ENCODE results near the gene YBX2.
A peak's percentile ranks its signal among the peaks of the same experiment; 100 is the strongest.

Gene YBX2

DNA sequence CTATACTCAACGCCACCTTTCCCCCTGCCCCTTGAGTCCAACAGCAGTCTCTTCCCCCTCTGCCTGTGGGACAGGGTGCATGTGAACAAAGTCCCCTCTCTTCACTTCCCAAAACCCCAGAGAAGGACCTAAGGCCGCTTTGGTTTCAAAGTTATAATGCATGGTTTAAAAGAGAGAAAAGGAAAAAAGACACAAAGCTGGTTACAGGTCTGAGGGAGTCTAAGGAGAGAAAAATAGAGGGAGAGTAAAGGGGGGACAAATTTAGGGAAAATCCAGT lies 51.0 kb downstream of the YBX2 start:
- TF ChIP-seq GATA1 (IDR thresholded peaks at IDR 0.05; ENCODE audit: low read depth, low read length) (no peak), POLR2A (IDR thresholded peaks at IDR 0.05; ENCODE audit: low read length) (no peak)
- no peak for DNase-seq

DNA sequence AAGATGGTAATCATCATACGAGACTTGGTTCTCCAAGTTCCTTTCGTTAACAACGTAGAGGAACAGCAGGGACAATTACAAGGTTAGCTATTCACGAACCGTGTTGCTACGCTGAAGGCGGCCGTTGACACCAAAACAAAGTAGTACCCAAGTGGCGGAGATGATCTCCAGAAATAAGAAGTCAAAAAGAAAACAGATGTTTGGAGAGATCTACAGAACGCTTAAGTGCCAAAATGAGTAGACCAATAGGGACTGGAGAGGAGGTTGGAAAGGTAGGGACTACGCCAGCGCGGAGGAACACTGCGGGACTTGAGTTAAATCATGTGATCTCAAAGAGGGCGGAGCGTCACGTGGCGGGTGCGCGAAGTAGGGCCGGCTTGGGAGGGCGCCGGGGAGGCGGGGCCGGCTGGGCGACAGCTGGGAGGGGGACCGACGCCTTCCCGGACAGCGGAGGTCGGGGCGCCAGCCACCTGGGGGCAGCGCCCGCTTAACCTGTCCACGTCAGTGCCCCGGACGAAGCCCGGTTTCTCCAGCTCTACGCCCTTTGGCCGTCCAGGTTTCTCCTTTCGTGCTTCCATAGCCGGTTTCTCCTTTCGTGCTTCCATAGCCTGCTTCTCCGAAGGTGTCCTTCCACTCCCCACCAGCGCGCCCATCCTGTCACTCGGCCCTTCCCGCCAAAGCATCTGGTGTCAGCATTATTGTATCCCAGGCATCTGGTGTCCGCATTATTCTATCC lies 51.6 kb downstream of the YBX2 start:
- TF ChIP-seq POLR2A (IDR thresholded peaks at IDR 0.05; ENCODE audit: low read length) (peak; percentile 64), GATA1 (IDR thresholded peaks at IDR 0.05; ENCODE audit: low read depth, low read length) (no peak)
- peak; percentile 98 to 99 for DNase-seq

DNA sequence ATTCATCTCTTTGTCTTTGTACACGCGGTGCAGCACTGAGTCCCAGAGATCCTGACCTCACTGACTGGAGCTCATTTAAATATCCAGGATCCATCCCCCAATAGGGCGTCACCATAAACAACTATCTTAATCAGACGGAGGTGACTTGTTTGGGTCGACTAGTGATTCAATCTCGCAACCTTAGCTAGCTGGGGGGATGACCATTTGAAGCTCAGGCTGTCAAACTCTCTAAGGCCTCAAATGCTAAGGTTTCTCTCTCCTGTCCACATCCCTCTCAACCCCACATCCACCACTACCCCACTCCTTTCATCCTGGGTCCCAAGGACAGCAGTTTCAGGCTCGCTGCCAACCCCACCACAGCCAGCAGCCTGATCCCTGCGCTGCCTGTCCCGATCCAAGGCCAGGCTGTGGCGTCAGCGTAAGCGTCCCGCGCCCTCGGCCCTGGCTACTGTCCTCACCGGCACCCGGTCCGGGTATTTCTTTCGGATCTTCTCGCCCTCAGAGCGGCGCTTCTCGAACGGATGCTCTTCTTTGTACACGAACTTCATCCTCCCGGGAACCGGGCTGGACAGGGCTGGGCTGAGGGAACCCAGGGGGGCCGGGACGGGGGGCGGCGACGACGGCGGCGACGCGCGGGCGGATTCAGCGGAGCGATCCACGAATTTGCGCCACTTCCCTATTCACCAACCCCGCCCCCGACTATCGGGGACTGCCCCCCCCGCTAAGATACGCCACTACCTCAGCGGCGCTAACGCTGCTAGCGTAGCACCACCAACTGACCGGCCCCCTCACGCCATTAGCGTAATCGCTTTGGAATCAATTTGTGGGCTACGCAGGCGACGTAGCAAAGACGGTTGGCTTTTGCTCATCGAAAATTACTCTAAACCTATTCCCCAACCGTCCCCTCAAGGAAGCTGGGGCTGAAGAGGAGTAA lies 52.4 kb downstream of the YBX2 start, which contains the start of gene GABARAP:
Gene GABARAP, minus strand, starts transcription at position 667 of the 934 bp plus-strand sequence. Its CDS starts 119 bp downstream, at position 548.
- peak; percentile 97 to 98 for DNase-seq
- TF ChIP-seq GATA1 (IDR thresholded peaks at IDR 0.05; ENCODE audit: low read depth, low read length) = no peak
- peak; percentile 80 for TF ChIP-seq POLR2A (IDR thresholded peaks at IDR 0.05; ENCODE audit: low read length)

DNA sequence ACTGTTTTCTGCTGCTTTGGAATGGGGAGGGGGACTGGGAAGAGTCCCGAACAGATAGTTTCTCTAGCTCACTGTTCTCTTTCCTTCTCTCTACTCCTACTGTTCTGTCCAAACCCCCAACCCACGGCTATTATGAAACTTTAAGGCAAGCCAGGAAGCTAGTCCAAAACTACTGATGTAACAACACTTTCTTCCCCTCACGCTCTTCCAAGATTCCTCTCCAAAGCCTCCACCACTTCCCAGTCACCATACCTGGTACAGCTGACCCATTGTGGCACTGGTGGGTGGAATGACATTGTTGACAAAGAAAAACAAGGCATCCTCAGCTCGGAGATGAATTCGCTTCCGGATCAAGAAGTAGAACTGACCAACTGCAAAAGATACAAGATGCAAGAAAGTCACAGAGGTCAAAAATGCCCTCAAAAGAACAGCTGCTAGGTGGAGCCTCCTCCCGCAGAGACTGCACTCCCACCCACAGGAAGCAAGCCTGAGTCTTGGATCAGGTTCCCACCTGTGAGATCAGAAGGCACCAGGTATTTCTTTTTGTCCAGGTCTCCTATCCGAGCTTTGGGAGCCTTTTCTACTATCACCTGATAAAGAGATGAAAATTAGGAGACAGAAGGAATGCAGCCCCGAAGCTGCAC lies 53.2 kb downstream of the YBX2 start:
- no peak for DNase-seq
- TF ChIP-seq GATA1 (IDR thresholded peaks at IDR 0.05; ENCODE audit: low read depth, low read length) (no peak), POLR2A (IDR thresholded peaks at IDR 0.05; ENCODE audit: low read length) (no peak)

DNA sequence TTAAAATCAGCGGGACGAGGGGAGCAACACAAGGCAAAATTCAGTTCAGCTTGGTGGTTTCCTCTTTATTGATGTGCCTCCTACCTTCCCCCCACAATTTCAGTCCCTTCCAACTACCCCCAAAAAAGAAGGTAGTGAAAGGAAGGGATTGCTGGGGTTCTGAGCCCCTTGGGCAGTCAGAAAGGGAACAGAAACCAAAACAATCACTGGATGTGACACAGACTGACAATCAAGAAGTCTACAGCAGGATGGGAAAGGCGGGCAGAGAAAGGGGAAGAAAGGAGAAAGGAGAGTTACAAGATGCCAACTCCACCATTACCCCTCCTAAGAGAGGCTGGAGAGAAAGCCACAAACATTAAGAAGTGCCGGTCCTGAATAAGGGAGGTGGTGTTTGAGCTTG lies 54.1 kb downstream of the YBX2 start:
- no peak for DNase-seq
- TF ChIP-seq GATA1 (IDR thresholded peaks at IDR 0.05; ENCODE audit: low read depth, low read length) (no peak), POLR2A (IDR thresholded peaks at IDR 0.05; ENCODE audit: low read length) (no peak)

DNA sequence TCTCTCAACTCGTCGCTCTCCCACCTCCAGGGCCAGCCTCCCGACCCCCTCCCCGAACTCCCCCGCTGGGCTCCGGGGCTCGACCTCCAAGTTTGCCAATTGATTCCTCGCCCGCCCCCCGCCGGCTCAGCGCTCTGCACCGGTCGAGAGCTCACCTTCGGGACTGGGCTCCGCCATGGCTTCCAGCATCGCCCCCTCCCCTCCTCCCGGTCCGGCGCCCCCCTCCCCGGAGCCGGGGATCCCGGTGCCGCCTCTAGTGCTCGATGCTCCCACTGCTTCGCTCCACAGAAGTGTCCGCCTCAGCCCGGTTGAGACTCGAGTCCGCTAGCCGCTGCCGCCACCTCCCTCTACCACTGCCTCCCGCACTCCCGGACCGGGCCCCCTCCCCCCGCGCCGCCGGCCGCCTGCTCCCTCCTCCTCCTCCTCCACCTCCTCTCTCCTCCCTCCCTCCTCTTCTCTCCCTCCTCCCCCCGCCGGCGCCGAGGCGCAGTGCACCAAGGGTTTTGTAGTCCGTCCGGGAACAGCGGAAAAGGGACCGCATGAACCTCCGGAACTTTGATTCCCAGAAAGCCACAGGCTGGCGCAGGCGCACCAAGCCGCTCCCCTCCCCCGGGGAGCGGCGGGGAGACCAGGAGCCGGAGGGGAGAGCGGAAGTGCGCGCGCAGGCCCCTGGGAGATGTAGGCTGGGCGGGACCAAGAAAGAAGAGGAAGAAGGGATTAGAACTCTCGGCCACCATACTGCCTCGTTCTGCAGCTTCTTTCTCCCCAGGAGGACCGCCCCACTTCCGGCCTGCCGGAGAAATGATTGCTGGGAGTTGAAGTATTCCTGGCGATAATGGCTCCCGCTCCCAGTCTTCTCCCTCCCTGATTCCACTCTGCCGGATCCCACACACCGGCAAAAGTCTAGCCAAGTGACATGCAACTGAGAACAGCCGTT lies 55.1 kb downstream of the YBX2 start, which contains the start of gene PHF23:
Gene PHF23, minus strand, starts transcription at position 367 of the 937 bp plus-strand sequence. Its CDS starts 178 bp downstream, at position 189.
- peak; percentile 61 for TF ChIP-seq POLR2A (IDR thresholded peaks at IDR 0.05; ENCODE audit: low read length)
- no peak for TF ChIP-seq GATA1 (IDR thresholded peaks at IDR 0.05; ENCODE audit: low read depth, low read length)
- peak; percentile 99 to 100 for DNase-seq

DNA sequence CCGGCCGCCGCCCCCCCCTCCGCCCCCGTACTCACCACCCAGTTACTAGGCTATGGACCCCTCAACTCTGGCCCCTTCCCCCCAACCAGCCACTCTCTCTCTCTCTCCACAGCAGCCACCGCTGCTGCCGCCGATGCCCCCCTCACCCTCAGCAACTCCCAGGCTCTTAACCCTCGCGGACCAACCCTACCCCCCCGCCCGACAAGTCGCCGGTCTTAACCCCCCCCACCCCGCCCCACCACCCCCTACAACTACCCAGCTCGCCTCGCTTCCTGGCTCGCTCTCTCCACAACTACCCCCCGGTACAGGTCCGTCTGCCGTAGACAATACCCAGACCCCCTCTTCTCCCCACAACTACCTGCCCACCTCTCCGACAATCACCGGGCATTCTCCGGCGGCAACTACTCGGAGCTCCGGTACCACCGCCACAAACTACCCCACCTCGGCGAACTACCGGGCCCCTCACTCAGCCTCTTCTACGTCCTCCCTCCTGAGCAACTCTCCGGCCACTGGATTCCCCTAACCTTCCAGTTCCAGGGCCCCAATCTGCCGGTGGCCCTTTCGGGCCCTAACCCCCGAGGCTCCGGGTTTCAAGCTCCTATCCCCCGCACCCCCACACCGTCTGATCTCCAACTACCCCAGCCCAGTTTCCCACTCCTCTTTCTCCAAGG lies 55.9 kb downstream of the YBX2 start:
- DNase-seq = peak; percentile 78 to 79
- TF ChIP-seq GATA1 (IDR thresholded peaks at IDR 0.05; ENCODE audit: low read depth, low read length) (no peak), POLR2A (IDR thresholded peaks at IDR 0.05; ENCODE audit: low read length) (no peak)
